Activated CD8-positive, alpha-beta memory T cell treated with anti-CD3 and anti-CD28 coated beads for 4 hours (primary cell): ENCODE results near the gene SPANXN5.
"Not testable (repeated sequence)": the region's sequence is repeated elsewhere in the genome, so short reads cannot be mapped to it uniquely, and the experiment has no call there.

Experiments
- DNase-seq, 2 donors: peaks; one replicate each; pipeline ENCODE4 v3.0.0-alpha.2; 2020; ENCODE audit warnings: low read depth in 2 of 2

The SPANXN5 gene, protein sequence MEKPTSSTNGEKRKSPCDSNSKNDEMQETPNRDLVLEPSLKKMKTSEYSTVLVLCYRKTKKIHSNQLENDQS

DNA sequence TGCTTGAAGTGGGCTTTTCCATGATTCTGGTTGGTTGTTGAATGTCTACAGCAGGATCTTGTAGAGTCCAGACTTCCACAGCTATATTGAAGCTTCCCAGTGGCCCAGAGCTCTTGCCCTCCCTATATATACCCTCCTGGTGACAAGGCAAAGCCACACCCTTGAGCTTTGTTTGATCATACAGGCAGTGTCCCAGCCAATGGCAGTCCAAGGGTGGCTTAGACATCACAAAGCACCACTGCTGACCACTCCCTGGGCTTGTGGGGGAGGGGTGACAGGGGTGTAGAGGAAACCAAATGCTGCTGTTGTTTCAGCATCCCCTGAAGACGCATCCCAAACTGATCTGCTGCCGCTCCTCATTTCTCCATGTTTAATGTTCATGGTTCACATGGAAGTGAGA lies at the start of gene SPANXN5:
Gene SPANXN5 (minus strand): TSS at position 101 of the 400 bp plus-strand sequence. CDS start 79 bp downstream, at position 22.
- not testable (repeated sequence) for DNase-seq

DNA sequence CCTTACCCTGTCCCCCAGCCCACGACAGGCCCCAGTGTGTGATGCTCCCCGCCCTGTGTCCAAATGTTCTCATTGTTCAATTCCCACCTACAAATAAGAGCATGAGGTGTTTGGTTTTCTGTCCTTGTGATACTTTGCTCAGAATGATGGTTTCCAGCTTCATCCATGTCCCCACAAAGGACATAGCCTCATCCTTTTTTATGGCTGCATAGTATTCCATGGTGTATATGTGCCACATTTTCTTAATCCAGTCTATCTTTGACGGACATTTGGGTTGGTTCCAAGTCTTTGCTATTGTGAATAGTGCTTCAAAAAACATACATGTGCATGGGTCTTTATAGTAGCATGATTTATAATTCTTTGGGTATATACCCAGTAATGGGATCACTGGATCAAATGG lies 46.4 kb upstream of the SPANXN5 start:
- not testable (repeated sequence) for DNase-seq

DNA sequence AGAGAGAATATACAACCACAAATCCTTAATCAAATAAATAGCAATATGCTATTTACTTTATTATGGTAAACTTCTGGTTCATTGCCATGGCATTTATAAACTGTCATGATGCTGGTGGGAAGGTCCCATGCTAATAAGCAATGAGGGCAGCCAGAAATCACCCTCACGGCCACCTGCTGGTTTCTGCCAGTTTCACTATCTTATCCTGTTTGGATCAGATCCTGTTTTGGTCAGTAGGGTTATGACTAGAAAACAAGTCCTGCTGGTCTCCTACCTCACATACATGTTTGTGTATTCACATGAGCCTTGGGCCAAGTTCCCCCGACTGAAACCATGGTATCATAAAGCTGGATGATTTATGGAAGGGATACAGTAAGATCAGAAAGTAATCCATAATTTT lies 41.9 kb upstream of the SPANXN5 start:
- no peak for DNase-seq

DNA sequence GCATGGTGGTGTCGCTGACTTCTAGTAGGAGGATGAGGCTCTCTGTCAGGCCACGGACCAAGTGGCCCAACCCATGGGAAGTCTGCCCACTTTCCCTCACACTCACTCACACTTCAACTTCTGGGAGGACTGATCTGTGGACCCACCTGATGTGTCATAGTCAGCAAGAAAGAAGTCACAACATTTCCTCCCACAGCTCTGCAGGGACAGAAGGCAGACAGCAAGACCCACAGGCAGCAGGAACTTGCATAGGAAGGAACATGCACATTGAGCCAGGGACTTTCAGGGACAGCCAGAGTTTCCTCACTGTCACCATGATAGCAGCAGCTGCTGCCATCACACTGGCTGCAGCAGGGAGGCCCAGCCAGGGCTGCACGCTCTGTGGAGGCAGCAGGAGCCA lies 33.3 kb upstream of the SPANXN5 start:
- DNase-seq = no peak

DNA sequence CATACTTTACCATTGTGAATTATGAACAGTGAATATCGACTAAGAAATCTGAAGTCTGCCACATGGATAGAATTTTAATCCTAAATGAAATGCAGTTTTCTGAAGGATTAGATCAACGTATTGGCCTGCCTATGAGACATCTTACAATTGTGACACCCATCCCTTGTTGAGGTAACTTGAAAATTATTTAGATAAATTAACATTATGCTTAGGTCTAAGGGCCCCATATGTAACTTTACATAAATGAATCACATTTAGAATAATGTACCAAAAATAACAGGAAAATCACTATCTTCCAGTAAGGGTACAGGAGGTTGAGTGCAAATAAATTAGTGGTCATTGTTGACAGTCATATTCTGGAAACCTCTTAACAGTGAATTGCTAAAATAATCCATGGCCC lies 27.4 kb upstream of the SPANXN5 start:
- no peak for DNase-seq

DNA sequence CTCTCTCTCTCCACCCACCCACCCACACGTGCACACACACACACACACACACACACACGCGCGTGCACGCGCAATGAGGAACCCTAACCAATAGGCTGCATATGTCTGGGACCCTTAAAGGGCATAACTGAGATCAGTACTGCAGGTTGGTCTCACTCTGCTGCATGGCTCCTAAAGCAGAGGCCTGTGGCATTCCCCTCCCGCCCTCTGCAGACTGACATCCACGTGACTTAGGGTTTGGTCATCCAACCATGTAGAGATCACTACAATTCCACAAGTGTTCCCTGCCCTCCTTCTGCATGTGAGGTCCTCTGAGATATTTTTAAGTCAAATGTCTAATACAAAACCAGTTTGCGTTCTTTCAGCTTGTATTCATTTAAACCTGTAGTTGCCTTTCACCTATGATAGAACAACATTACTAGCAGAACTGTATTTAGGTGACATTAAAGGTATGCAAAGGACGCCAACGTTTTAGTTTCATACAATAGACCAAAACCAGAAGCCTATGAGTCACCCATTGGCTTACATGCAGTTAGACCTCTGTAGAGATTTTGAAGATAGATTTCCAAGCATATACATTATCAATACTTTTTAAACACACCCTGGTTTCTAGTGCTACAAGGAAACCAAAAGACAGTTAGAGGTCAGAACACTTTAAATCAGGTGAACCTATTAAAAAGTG lies 24.0 kb upstream of the SPANXN5 start:
- no peak for DNase-seq

DNA sequence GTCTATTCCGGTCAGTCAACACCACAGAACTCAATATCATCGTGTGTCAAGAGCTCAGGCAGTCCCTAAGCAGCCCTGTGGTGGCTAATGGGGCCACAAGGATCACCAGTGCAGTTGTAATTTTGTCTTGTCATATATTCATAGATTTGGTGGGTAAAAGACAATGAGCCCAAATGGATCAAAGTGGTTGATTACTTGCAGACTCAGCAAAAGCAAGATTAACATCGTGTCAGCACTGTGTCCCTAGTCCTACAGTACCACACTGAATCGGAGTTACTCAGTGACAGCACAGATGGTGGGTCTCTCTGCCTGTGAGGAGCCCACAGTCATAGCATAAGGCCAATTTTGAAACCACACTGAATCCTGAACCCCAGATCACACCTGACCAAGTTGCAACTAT lies 22.6 kb upstream of the SPANXN5 start:
- no peak for DNase-seq

DNA sequence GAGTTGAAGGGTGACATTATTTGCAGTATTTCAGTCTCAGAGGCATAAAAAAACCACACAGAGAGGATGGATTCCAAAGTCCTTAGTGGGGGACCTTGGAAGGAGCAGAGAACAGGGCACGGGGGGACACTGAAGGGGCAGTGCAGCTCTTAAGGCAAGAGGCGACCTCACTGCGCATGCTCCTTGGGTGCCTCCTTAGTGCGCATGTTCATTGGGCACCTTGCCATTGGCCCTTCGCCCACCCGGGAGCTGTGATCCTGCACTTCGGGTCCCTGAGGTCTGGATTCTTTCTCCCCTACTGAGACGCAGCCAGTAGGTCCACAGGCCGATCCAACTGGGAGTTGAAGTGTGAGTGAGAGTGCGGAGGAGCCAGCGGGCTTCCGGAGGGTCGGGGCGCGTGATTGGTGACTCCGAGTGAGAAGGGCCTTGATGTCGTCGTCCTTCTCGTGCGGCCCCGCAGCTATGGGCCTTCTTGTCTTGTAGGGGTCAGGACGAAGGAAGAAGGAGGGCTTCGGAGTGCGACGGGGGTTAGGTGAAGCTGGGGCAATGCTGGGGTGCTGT lies 13.9 kb upstream of the SPANXN5 start, which contains the start of gene XAGE5:
Gene XAGE5 (plus strand): TSS at position 223 of the 561 bp plus-strand sequence. CDS start 1,280 bp downstream, outside the sequence.
- no peak for DNase-seq

DNA sequence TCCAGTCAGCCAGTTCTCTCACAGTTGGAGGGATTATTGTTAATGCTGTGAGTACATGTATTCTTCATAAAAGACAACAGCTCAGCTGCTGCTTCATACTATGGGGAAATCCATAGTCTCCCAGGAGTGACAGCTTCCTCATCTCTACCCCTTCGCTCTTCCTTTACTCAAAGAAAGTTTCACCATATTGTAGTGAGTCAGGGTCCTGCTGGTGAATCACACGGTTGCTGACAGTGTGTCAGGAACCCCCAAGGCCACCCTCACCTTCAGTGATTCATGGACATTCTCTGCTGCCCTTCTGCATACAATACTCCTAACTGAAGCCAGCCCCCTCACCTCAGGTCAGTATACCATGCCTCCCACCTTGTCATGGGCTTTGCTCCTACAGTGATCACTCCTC lies 7.6 kb upstream of the SPANXN5 start:
- DNase-seq = not testable (repeated sequence)

DNA sequence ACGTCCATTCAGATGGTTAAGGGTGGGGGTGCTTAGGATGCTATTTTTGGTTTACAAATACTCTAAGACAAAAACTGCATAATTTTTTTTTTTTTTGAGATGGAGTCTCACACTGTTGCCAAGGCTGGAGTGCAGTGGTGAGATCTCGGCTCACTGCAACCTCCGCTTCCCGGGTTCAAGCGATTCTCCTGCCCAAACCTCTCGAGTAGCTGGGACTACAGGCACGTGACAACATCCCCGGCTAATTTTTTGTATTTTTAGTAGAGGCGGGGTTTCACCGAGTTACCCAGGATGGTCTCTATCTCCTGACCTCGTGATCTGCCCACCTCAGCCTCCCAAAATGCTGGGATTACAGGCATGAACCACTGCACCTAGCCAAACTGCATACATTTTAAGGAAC lies 23.7 kb downstream of the SPANXN5 start:
- not testable (repeated sequence) for DNase-seq

DNA sequence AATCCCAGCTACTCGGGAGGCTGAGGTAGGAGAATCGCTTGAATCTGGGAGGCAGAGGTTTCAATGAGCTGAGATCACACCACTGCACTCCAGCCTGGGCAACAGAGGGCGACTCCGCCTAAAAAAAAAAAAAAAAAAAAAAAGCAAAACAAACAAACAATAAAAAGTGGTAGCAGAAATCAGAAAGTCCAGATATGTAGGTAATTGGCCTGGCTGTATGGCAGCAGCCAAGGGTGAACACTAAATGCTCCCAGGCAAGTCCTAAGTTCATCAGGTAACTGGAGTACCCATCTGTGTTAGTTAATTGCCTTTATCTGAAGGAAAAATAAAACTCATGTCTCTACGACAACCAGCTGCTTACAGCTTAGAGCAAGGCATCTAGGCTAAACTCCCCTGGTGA lies 31.2 kb downstream of the SPANXN5 start:
- not testable (repeated sequence) for DNase-seq

DNA sequence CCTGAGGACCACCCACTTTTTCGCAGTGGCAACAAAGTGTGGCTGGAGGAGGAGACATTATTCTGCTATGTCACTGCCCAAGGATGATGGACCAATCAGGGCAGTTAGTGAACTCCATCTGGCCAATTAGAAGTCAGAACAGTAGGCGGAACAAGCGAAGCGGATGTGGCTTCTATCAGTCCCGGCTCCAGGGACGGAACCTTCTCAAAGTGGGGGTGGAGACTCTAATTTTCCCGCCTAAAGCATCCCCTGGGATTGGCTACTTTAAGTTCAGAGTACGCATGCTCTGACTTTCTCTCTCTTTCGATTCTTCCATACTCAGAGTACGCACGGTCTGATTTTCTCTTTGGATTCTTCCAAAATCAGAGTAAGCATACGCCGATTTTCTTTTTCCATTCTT lies 46.3 kb downstream of the SPANXN5 start, which contains the start of gene SSX2B:
Gene SSX2B (plus strand): TSS at position 301 of the 400 bp plus-strand sequence. CDS start 1,429 bp downstream, outside the sequence.
- DNase-seq = not testable (repeated sequence)
